SH-SY5Y (cell line): ENCODE results near the gene CCNE1.

Experiments used
- GATA2 ChIP-seq: IDR thresholded peaks from 2 replicates; pipeline ENCODE4 v1.6.1; 2011; ENCODE audit warnings: mild to moderate bottlenecking, low read depth, low read length
- GATA3 ChIP-seq: IDR thresholded peaks from 2 replicates; pipeline ENCODE4 v1.6.1; 2011; ENCODE audit warnings: low read depth, mild to moderate bottlenecking, low read length, moderate library complexity

DNA sequence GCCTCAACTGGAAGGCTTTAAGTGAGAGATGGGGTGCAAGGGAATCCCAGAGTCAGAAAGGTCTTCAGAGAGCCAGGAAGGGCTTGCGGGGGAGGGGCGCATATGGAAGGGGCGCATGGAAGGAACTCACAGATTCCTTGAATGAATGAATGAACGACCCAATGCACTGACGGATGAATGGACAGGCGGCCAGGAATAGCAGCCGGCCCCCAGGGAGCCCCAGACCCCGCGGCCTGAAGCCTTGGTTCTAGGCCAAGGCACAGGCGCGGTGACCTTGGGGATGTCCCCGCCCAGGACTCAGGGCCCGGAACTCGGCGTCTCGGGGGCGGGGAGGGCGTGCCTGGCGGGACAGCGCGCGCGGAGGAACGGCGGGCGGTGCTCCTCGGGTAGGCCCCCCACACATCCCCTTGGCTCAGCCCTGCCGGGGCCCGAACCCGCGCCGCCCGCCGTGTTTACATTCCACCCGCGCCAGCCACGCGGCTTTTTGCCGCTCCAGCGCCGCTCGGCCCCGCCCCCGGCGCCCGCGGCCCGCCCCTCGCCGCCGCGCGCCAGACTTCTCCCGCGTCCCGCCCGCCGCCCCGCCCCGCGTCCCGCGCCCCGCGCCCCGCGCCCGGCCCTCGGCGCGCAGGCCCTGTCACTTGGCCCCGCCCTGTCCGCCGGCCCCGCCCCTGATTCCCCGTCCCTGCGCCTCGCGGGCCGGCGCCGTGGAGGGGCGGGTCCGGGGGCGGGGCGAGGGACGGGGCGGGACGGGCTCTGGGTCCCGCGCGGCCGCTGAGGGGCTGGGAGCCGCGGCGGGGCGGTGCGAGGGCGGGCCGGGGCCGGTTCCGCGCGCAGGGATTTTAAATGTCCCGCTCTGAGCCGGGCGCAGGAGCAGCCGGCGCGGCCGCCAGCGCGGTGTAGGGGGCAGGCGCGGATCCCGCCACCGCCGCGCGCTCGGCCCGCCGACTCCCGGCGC lies at the start of gene CCNE1:
- TF ChIP-seq GATA2 (no peak), GATA3 (no peak)
